Spleen (tissue), 11 donors: Measurements from ENCODE around the gene TCF12. TPM values are rescaled to one million over a fixed set of nuclear protein-coding genes. Genes with fewer than 3 reads are reported as not detected.

Experiments used
- DNase-seq: peaks from one replicate; pipeline ENCODE4 v3.0.0-alpha.2; 2020
- H3K27ac ChIP-seq, 8 donors: fragments of 200-600 bp; sonication (generic) in 7 of 8; 1 replicate in 4 of 8; 2 replicates in 4 of 8; pipeline versions ENCODE4 v1.5.0 to v1.8.0; 2016 to 2021; ENCODE audit warnings: inconsistent platforms in 4 of 8, mild to moderate bottlenecking in 4 of 8, moderate library complexity in 1 of 8
- H3K27me3 ChIP-seq, 7 donors: fragments of 200-600 bp; sonication (generic) in 6 of 7; replicated peaks in 1 of 7; 1 replicate in 4 of 7; 2 replicates in 3 of 7; pipeline versions ENCODE4 v1.5.0 to v1.8.0; 2016 to 2021; ENCODE audit warnings: inconsistent platforms in 3 of 7, mild to moderate bottlenecking in 1 of 7
- H3K36me3 ChIP-seq, 6 donors: fragments of 200-600 bp; sonication (generic) in 5 of 6; 1 replicate in 4 of 6; 2 replicates in 2 of 6; pipeline versions ENCODE4 v1.5.0 to v1.8.0; 2016 to 2021; ENCODE audit warnings: inconsistent platforms in 2 of 6
- H3K4me1 ChIP-seq, 6 donors: fragments of 200-600 bp; sonication (generic) in 5 of 6; 1 replicate in 3 of 6; 2 replicates in 3 of 6; pipeline versions ENCODE4 v1.5.0 to v1.8.0; 2016 to 2021; ENCODE audit warnings: inconsistent platforms in 3 of 6
- H3K4me3 ChIP-seq, 8 donors: fragments of 200-600 bp; sonication (generic) in 7 of 8; 1 replicate in 4 of 8; 2 replicates in 4 of 8; pipeline versions ENCODE4 v1.5.0 to v1.8.0; 2016 to 2021; ENCODE audit warnings: inconsistent platforms in 4 of 8, mild to moderate bottlenecking in 4 of 8, moderate library complexity in 2 of 8
- H3K9me3 ChIP-seq, 8 donors: fragments of 200-600 bp; sonication (generic) in 7 of 8; 1 replicate in 4 of 8; 2 replicates in 4 of 8; pipeline versions ENCODE4 v1.5.0 to v1.8.0; 2016 to 2021; ENCODE audit warnings: inconsistent platforms in 4 of 8
- POLR2A ChIP-seq, 3 donors: fragments of 450-650 bp; IDR thresholded peaks; one replicate each; pipeline ENCODE4 v1.5.1; 2017; ENCODE audit warnings: antibody characterized with exemption in 3 of 3, mild to moderate bottlenecking in 1 of 3
- POLR2AphosphoS5 ChIP-seq, 3 donors: sonication (generic); formaldehyde crosslinking; IDR thresholded peaks; one replicate each; pipeline ENCODE4 v1.5.1; 2017; ENCODE audit warnings: antibody characterized with exemption in 3 of 3
- WGBS, 5 donors: extraction: QIAGEN DNeasy Blood & Tissue Kit in 3 of 5; methylation state at CpG; one replicate each; pipeline versions ENCODE4 v1.1.5 to v1.1.7; 2013 to 2018; 5-methylcytosine and 5-hydroxymethylcytosine counted together
- intact Hi-C: fragments of 100-400 bp; cut with DNase I; formaldehyde crosslinking; loops from one replicate; pipeline ENCODE4 v1.15.0; 2023; ENCODE audit warnings: low total_unique reads
- polyA plus RNA-seq, 3 donors: library from polyadenylated mRNA; stranded (reverse); fragments of 200-250 nt; gene quantifications; one replicate each; pipeline ENCODE4 v1.2.1, GENCODE V29; 2013
- total RNA-seq, 7 donors: library from RNA; depleted of rRNA in 3 of 7; stranded (reverse); fragments of >200 nt in 3 of 7; fragmentation: NEBNext Ultra II Directional in 4 of 7; extraction: Animal tissue kit (Norgen Biotek cat#: 25700) in 4 of 7; gene quantifications; one replicate each; pipeline versions ENCODE4 v1.1.0 to v1.2.1, GENCODE V29; 2016 to 2021
- TF ChIP-seq, protein P1 (sequence below), 11 experiments: fragments of 200-600 bp in 7 of 11; fragments of 450-650 bp in 4 of 11; sonication (generic) in 4 of 11; IDR thresholded peaks in 8 of 11; conservative IDR thresholded peaks in 3 of 11; 1 replicate in 7 of 11; 2 replicates in 4 of 11; pipeline versions ENCODE4 v1.4.0 to v1.8.0; 2016 to 2021; ENCODE audit warnings: antibody characterized with exemption in 11 of 11, inconsistent platforms in 4 of 11, mild to moderate bottlenecking in 1 of 11
- donor health status: healthy with polysubstance abuse.
- donor health status: DM: no; HTN: no; CAD: no; lungs with moderate emphysema.
- donor health status: DM: no; HTN: no; CAD: no.
- donor health status: Bipolar disorder and iron deficiency.
- donor health status: healthy.
- donor health status: DM: no; HTN: no; CAD: no.
- donor health status: DM: yes; HTN: yes; CAD: no.

TCF12 gene
- total and polyA plus RNA-seq, 10 donors: 8.3 to 139 (median 111) TPM

- DNase-seq: no peak
- intact Hi-C loops: no loop called here
- no peak for TF ChIP-seq POLR2AphosphoS5 (IDR thresholded peaks at IDR 0.05)
- TF ChIP-seq, protein P1, sequence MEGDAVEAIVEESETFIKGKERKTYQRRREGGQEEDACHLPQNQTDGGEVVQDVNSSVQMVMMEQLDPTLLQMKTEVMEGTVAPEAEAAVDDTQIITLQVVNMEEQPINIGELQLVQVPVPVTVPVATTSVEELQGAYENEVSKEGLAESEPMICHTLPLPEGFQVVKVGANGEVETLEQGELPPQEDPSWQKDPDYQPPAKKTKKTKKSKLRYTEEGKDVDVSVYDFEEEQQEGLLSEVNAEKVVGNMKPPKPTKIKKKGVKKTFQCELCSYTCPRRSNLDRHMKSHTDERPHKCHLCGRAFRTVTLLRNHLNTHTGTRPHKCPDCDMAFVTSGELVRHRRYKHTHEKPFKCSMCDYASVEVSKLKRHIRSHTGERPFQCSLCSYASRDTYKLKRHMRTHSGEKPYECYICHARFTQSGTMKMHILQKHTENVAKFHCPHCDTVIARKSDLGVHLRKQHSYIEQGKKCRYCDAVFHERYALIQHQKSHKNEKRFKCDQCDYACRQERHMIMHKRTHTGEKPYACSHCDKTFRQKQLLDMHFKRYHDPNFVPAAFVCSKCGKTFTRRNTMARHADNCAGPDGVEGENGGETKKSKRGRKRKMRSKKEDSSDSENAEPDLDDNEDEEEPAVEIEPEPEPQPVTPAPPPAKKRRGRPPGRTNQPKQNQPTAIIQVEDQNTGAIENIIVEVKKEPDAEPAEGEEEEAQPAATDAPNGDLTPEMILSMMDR (IDR thresholded peaks at IDR 0.05 in 8 of 11, conservative IDR thresholded peaks at IDR 0.05 in 3 of 11): no peak
- TF ChIP-seq POLR2A (IDR thresholded peaks at IDR 0.05): no peak
- H3K4me1 ChIP-seq: peaks cover 0 to 82% (median 17%) of the 10 kb centered on the region in 6 donors
- WGBS, 5 donors: 90 to 98% (median 96%) methylated on average over 3 of the region's 3 CpGs
- H3K4me3 ChIP-seq: no peak overlapping the region
- H3K27ac ChIP-seq: no peak overlapping the region
- no peaks in the 10 kb centered on the region for H3K9me3 ChIP-seq
- no peaks in the 10 kb centered on the region for H3K27me3 ChIP-seq
- no peaks in the 10 kb centered on the region for H3K36me3 ChIP-seq
Measured at GRCh38 chr15:57033715-57034439, 115.4 kb downstream of the TCF12 start.

DNA sequence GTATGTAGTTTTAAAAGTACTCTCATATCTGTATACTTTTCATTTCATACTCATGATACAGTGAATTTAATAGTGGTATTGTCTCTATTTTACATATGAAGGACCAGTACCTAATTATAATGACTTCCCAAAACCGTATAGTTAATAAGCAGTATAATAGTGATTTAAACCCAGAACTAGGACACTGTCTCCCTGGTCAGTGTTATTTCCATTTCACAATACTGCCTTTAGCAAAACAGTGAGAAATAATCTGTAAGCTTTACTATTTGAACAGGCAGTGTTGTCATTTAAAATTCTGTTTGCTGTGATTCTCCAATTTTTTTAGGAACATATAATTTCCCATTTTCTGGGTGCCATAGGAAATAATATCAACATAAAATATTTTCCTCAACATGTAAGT, 116.2 kb downstream of the TCF12 start:
- WGBS, 5 donors: 48 to 81% (median 63%) methylated on average over 1 of the region's 1 CpG
- intact Hi-C loops: no loop called here
- H3K36me3 ChIP-seq: no peaks in the 10 kb centered on the region
- no peaks in the 10 kb centered on the region for H3K9me3 ChIP-seq
- DNase-seq: no peak
- H3K27ac ChIP-seq: no peak overlapping the region
- no peaks in the 10 kb centered on the region for H3K27me3 ChIP-seq
- TF ChIP-seq, protein P1 (IDR thresholded peaks at IDR 0.05 in 8 of 11, conservative IDR thresholded peaks at IDR 0.05 in 3 of 11): no peak
- H3K4me1 ChIP-seq: peaks cover 0 to 85% (median 19%) of the 10 kb centered on the region in 6 donors
- H3K4me3 ChIP-seq: no peak overlapping the region

DNA sequence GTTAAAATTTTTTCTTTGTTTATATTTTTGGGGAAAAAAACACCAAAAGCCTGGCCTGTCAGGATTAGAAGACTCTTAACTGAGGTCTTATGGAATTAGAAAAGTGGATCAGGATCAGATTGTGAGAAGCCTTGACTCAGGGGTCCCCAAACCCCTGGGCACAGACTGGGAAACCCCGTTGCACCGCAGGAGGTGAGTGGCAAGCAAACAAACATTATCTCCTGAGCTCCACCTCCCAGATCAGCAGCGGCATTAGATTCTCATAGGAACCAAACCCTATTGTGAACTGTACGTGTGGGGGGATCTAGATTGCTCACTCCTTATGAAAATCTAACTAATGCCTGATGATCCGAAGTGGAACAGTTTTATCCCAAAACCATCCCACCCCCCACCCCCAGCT, 117.2 kb downstream of the TCF12 start:
- Histone ChIP-seq H3K4me3 (no peak overlapping the region), H3K27ac (no peak overlapping the region), H3K27me3 (no peaks in the 10 kb centered on the region), H3K9me3 (no peaks in the 10 kb centered on the region), H3K36me3 (no peaks in the 10 kb centered on the region), H3K4me1 (peaks cover 0 to 76% (median 21%) of the 10 kb centered on the region in 6 donors)
- no peak for DNase-seq
- no peak for TF ChIP-seq POLR2AphosphoS5 (IDR thresholded peaks at IDR 0.05)
- TF ChIP-seq POLR2A (IDR thresholded peaks at IDR 0.05): no peak
- TF ChIP-seq, protein P1 (IDR thresholded peaks at IDR 0.05 in 8 of 11, conservative IDR thresholded peaks at IDR 0.05 in 3 of 11): no peak
- WGBS, 5 donors: 75 to 87% (median 76%) methylated on average over 4 to 5 of the region's 5 CpGs
- intact Hi-C loops: no loop called here

- DNase-seq: no peak
- 7 to 24% (median 11%) methylated on average over 1 of the region's 1 CpG for WGBS, 5 donors
Measured at GRCh38 chr15:57036352-57036751, 117.9 kb downstream of the TCF12 start.

More at GRCh38 chr15:57036352-57036751, 117.9 kb downstream of the TCF12 start:
- Histone ChIP-seq H3K4me1 (peaks cover 0 to 70% (median 20%) of the 10 kb centered on the region in 6 donors), H3K4me3 (no peak overlapping the region), H3K9me3 (no peaks in the 10 kb centered on the region), H3K36me3 (no peaks in the 10 kb centered on the region), H3K27me3 (no peaks in the 10 kb centered on the region), H3K27ac (no peak overlapping the region)
- intact Hi-C loops: no loop called here
- TF ChIP-seq, protein P1 (IDR thresholded peaks at IDR 0.05 in 8 of 11, conservative IDR thresholded peaks at IDR 0.05 in 3 of 11): no peak
- no peak for TF ChIP-seq POLR2AphosphoS5 (IDR thresholded peaks at IDR 0.05)
- no peak for TF ChIP-seq POLR2A (IDR thresholded peaks at IDR 0.05)
